GM23338 (cell line): ENCODE results near the gene TMEM204. TPM values are rescaled to one million over a fixed set of nuclear protein-coding genes. Genes with fewer than 3 reads are reported as not detected.
A peak's percentile ranks its signal among the peaks of the same experiment; 100 is the strongest.

ENCODE experiments used
- ATAC-seq: fragments of 200-7000 bp; cut with Tn5 transposase; 3 replicates; pipeline ENCODE4 v1.9.1; 2020
- DNase-seq: peaks from one replicate; pipeline ENCODE4 v3.0.0-alpha.2; 2015; ENCODE audit warnings: low spot score
- H2AFZ ChIP-seq: fragments of 200-600 bp; sonication (generic); 2 replicates; pipeline ENCODE4 v1.8.0; 2016; ENCODE audit warnings: antibody characterized with exemption, mild to moderate bottlenecking, moderate library complexity
- H3F3A ChIP-seq: fragments of 200-600 bp; sonication (generic); replicated peaks from 2 replicates; pipeline ENCODE4 v1.8.0; 2017; ENCODE audit warnings: antibody characterized with exemption, mixed run types, low read depth
- H3K27ac ChIP-seq: fragments of 200-600 bp; sonication (generic); 2 replicates; pipeline ENCODE4 v1.6.1; 2016; ENCODE audit warnings: low read depth
- H3K27me3 ChIP-seq: fragments of 200-600 bp; sonication (generic); 2 replicates; pipeline ENCODE4 v1.8.0; 2016; ENCODE audit warnings: mild to moderate bottlenecking, mixed run types, moderate library complexity; ENCODE audit not compliant: insufficient read depth
- H3K36me3 ChIP-seq: fragments of 200-600 bp; sonication (generic); 2 replicates; pipeline ENCODE4 v1.8.0; 2016; ENCODE audit warnings: mild to moderate bottlenecking; ENCODE audit not compliant: insufficient read depth
- H3K4me1 ChIP-seq: fragments of 200-600 bp; sonication (generic); 2 replicates; pipeline ENCODE4 v1.8.0; 2016; ENCODE audit warnings: mild to moderate bottlenecking, moderate library complexity; ENCODE audit not compliant: insufficient read depth
- H3K4me2 ChIP-seq: fragments of 200-600 bp; sonication (generic); 2 replicates; pipeline ENCODE4 v1.7.1; 2017; ENCODE audit warnings: mixed run types
- H3K4me3 ChIP-seq: fragments of 200-600 bp; sonication (generic); 2 replicates; pipeline ENCODE4 v1.6.1; 2016; ENCODE audit warnings: mixed run types
- H3K79me2 ChIP-seq: fragments of 200-600 bp; sonication (generic); replicated peaks from 2 replicates; pipeline ENCODE4 v1.8.0; 2017; ENCODE audit warnings: mild to moderate bottlenecking; ENCODE audit not compliant: insufficient read depth
- H3K9me2 ChIP-seq: fragments of 200-600 bp; sonication (generic); 2 replicates; pipeline ENCODE4 v1.8.0; 2017; ENCODE audit not compliant: insufficient read depth
- H4K20me1 ChIP-seq: fragments of 200-600 bp; sonication (generic); replicated peaks from 2 replicates; pipeline ENCODE4 v1.8.0; 2017; ENCODE audit warnings: mild to moderate bottlenecking; ENCODE audit not compliant: insufficient read depth
- H3K27ac Mint-ChIP-seq: 2 replicates; pipeline ENCODE4 v1.8.0; 2020; ENCODE audit warnings: inconsistent platforms, mild to moderate bottlenecking, moderate library complexity, mixed read lengths
- H3K27me3 Mint-ChIP-seq: 3 replicates; pipeline ENCODE4 v1.8.0; 2022; ENCODE audit warnings: low read depth, mild to moderate bottlenecking, moderate library complexity, mixed read lengths, inconsistent platforms; ENCODE audit not compliant: insufficient read depth, poor library complexity
- H3K36me3 Mint-ChIP-seq: 3 replicates; pipeline ENCODE4 v1.8.0; 2021; ENCODE audit warnings: low read depth, mild to moderate bottlenecking, inconsistent platforms, moderate library complexity, mixed read lengths
- H3K4me1 Mint-ChIP-seq: 3 replicates; pipeline ENCODE4 v1.8.0; 2020; ENCODE audit warnings: mild to moderate bottlenecking, inconsistent platforms, mixed read lengths
- H3K4me3 Mint-ChIP-seq: 3 replicates; pipeline ENCODE4 v1.8.0; 2021; ENCODE audit warnings: moderate library complexity, mild to moderate bottlenecking, inconsistent platforms, mixed read lengths
- H3K9me3 Mint-ChIP-seq: 3 replicates; pipeline ENCODE4 v1.8.0; 2020; ENCODE audit warnings: moderate library complexity, mild to moderate bottlenecking, inconsistent platforms, mixed read lengths
- CREB1 ChIP-seq: fragments of 250-450 bp; sonication (Bioruptor Pico); IDR thresholded peaks from 2 replicates; pipeline ENCODE4 v1.5.0; 2020; ENCODE audit warnings: low read depth, mild to moderate bottlenecking, moderate library complexity
- CTCF ChIP-seq, 2 experiments: fragments of 200-600 bp in 1 of 2; sonication (generic) in 1 of 2; conservative IDR thresholded peaks; 2 replicates each; pipeline versions ENCODE4 v1.5.1 to v1.6.1; 2016 to 2017; ENCODE audit warnings: antibody characterized with exemption in 2 of 2, low read depth in 2 of 2, mild to moderate bottlenecking in 2 of 2, moderate library complexity in 1 of 2
- ETS1 ChIP-seq: IDR thresholded peaks from 2 replicates; pipeline ENCODE4 v1.6.1; 2016; ENCODE audit warnings: antibody characterized with exemption
- EZH2 ChIP-seq: fragments of 200-600 bp; sonication (generic); IDR thresholded peaks from one replicate; pipeline ENCODE4 v1.8.0; 2017; ENCODE audit warnings: antibody characterized with exemption, mild to moderate bottlenecking, low read depth; ENCODE audit not compliant: unreplicated experiment
- EZH2phosphoT487 ChIP-seq: fragments of 200-600 bp; sonication (generic); IDR thresholded peaks from one replicate; pipeline ENCODE4 v1.8.1; 2018; ENCODE audit warnings: antibody characterized with exemption; ENCODE audit not compliant: unreplicated experiment
- JUNB ChIP-seq: IDR thresholded peaks from one replicate; pipeline ENCODE4 v1.6.1; 2016; ENCODE audit warnings: antibody characterized with exemption; ENCODE audit not compliant: unreplicated experiment
- NANOG ChIP-seq: IDR thresholded peaks from 2 replicates; pipeline ENCODE4 v1.6.1; 2016; ENCODE audit warnings: antibody characterized with exemption, borderline replicate concordance
- POLR2AphosphoS5 ChIP-seq: IDR thresholded peaks from 2 replicates; pipeline ENCODE4 v1.6.1; 2016; ENCODE audit warnings: antibody characterized with exemption, low read depth
- REST ChIP-seq: IDR thresholded peaks from one replicate; pipeline ENCODE4 v1.6.1; 2018; ENCODE audit warnings: antibody characterized with exemption; ENCODE audit not compliant: unreplicated experiment
- STAT1 ChIP-seq: IDR thresholded peaks from one replicate; pipeline ENCODE4 v1.6.1; 2016; ENCODE audit warnings: antibody characterized with exemption; ENCODE audit not compliant: unreplicated experiment
- ZNF114 ChIP-seq: fragments of 250-450 bp; sonication (Bioruptor Pico); IDR thresholded peaks from 2 replicates; pipeline ENCODE4 v1.5.0; 2020; ENCODE audit warnings: mild to moderate bottlenecking, moderate library complexity
- ZNF331 ChIP-seq: fragments of 250-450 bp; sonication (Bioruptor Pico); IDR thresholded peaks from 2 replicates; pipeline ENCODE4 v1.5.0; 2020; ENCODE audit warnings: low read depth, mild to moderate bottlenecking, moderate library complexity
- ZNF462 ChIP-seq: fragments of 250-450 bp; sonication (Bioruptor Pico); IDR thresholded peaks from 2 replicates; pipeline ENCODE4 v1.5.0; 2020; ENCODE audit warnings: mild to moderate bottlenecking, moderate library complexity
- polyA plus RNA-seq: library from polyadenylated mRNA; unstranded; fragments of >200 nt; fragmentation: Nextera tagmentation; extraction: Ambion mirVana; gene quantifications from 2 replicates; pipeline ENCODE4 v1.2.1, GENCODE V29; 2016
- total RNA-seq: library from RNA; depleted of rRNA; stranded (reverse); fragments of >200 nt; shearing (Covaris generic); gene quantifications from 2 replicates; pipeline ENCODE4 v1.2.3, GENCODE V29; 2014

The TMEM204 gene
- total and polyA plus RNA-seq, 2 experiments from 2014 or later: 0.14 to 0.21 TPM

GRCh38 chr16:1527836-1528811 is 5.3 kb upstream of the TMEM204 start:
- Mint-ChIP-seq H3K4me3 (no peak overlapping the region), H3K27me3 (peaks cover 6% of the 10 kb centered on the region), H3K9me3 (no peaks in the 10 kb centered on the region), H3K27ac (peak overlapping the region; percentile 69), H3K4me1 (peaks cover 2% of the 10 kb centered on the region; the same call in 1 of the 3 replicates), H3K36me3 (peaks cover 5% of the 10 kb centered on the region; the same call in 1 of the 3 replicates)
- H3K27ac ChIP-seq: no peak overlapping the region
- no peak overlapping the region for H2AFZ ChIP-seq
- no peak for ATAC-seq
- no peaks in the 10 kb centered on the region for H3K9me2 ChIP-seq
- no peaks in the 10 kb centered on the region for H3K36me3 ChIP-seq
- H4K20me1 ChIP-seq: no peaks in the 10 kb centered on the region
- no peak for DNase-seq
- no peak overlapping the region for H3K4me3 ChIP-seq
- H3K4me1 ChIP-seq: no peaks in the 10 kb centered on the region
- H3K4me2 ChIP-seq: no peak overlapping the region
- no peaks in the 10 kb centered on the region for H3F3A ChIP-seq
- H3K79me2 ChIP-seq: no peaks in the 10 kb centered on the region
- TF ChIP-seq ETS1: no peak
- no peak for TF ChIP-seq ZNF114 (CRISPR knock-in tag)
- no peak for TF ChIP-seq JUNB
- no peak for TF ChIP-seq ZNF462 (CRISPR knock-in tag)
- TF ChIP-seq REST: no peak
- no peak for TF ChIP-seq CTCF (conservative IDR thresholded peaks at IDR 0.05; ENCODE audit: low read depth in 2 of 2)
- TF ChIP-seq EZH2phosphoT487: no peak
- TF ChIP-seq EZH2: no peak
- TF ChIP-seq CREB1 (CRISPR knock-in tag): no peak
- TF ChIP-seq POLR2AphosphoS5: no peak
- no peak for TF ChIP-seq ZNF331
- TF ChIP-seq STAT1: no peak
- TF ChIP-seq NANOG: no peak
- no peaks in the 10 kb centered on the region for H3K27me3 ChIP-seq
